Mucosa of stomach (tissue), 1 donor: Measurements from ENCODE around the gene OR51L1.
"Not testable (repeated sequence)": the region's sequence is repeated elsewhere in the genome, so short reads cannot be mapped to it uniquely, and the experiment has no call there.

ENCODE experiments used
- H3K27me3 ChIP-seq: one replicate; pipeline ENCODE4 v1.7.0; 2013; ENCODE audit warnings: mild to moderate bottlenecking, low read length; ENCODE audit not compliant: control insufficient read depth, insufficient read depth
- H3K36me3 ChIP-seq: one replicate; pipeline ENCODE4 v1.7.0; 2013; ENCODE audit warnings: low read length; ENCODE audit not compliant: control insufficient read depth, insufficient read depth
- H3K4me1 ChIP-seq: one replicate; pipeline ENCODE4 v1.7.0; 2013; ENCODE audit warnings: mild to moderate bottlenecking, low read length; ENCODE audit not compliant: control insufficient read depth, insufficient read depth
- H3K4me3 ChIP-seq: one replicate; pipeline ENCODE4 v1.7.0; 2013; ENCODE audit warnings: low read length
- H3K9ac ChIP-seq: one replicate; pipeline ENCODE4 v1.7.0; 2013; ENCODE audit warnings: mild to moderate bottlenecking, low read length, moderate library complexity
- H3K9me3 ChIP-seq: one replicate; pipeline ENCODE4 v1.7.0; 2013; ENCODE audit warnings: mild to moderate bottlenecking, low read length, moderate library complexity; ENCODE audit not compliant: control insufficient read depth
- donor health status: Pancreatic carcinoma.

OR51L1 gene

GRCh38 chr11:4994551-4994950, at the start of gene OR51L1:
Gene OR51L1, plus strand, starts transcription at chr11:4994851. Its CDS starts 4,132 bp downstream, at chr11:4998983.
- Histone ChIP-seq H3K4me1 (no peaks in the 10 kb centered on the region), H3K27me3 (no peaks in the 10 kb centered on the region), H3K4me3 (no peak within 1 kb of the TSS), H3K36me3 (no peaks in the 10 kb centered on the region), H3K9ac (no peak within 1 kb of the TSS), H3K9me3 (no peaks in the 10 kb centered on the region)

- no peak within 1 kb of the TSS for H3K4me3 ChIP-seq
- no peaks in the 10 kb centered on the region for H3K36me3 ChIP-seq
- no peaks in the 10 kb centered on the region for H3K9me3 ChIP-seq
- H3K4me1 ChIP-seq: no peaks in the 10 kb centered on the region
- H3K27me3 ChIP-seq: no peaks in the 10 kb centered on the region
- H3K9ac ChIP-seq: no peak within 1 kb of the TSS
These were observed 47.1 kb upstream of the OR51L1 start, which contains the start of gene OR51A4 for GRCh38 chr11:4947505-4947904. Gene OR51A4, minus strand, starts transcription at chr11:4947605. Its CDS starts 505 bp downstream, at chr11:4947100.

- not testable (repeated sequence) for H3K27me3 ChIP-seq, H3K4me1 ChIP-seq, H3K9me3 ChIP-seq, H3K9ac ChIP-seq, H3K4me3 ChIP-seq, H3K36me3 ChIP-seq
These were observed 39.0 kb upstream of the OR51L1 start, which contains the start of gene OR51A2 for GRCh38 chr11:4955613-4956012. Gene OR51A2, minus strand, starts transcription at chr11:4955713. Its CDS starts 0 bp downstream, at chr11:4955713.

- Histone ChIP-seq H3K4me3 (no peak overlapping the region), H3K4me1 (no peaks in the 10 kb centered on the region), H3K9me3 (no peaks in the 10 kb centered on the region), H3K9ac (no peak overlapping the region), H3K27me3 (no peaks in the 10 kb centered on the region), H3K36me3 (no peaks in the 10 kb centered on the region)
These were observed 37.3 kb upstream of the OR51L1 start for GRCh38 chr11:4957396-4957795.

- Histone ChIP-seq H3K4me1 (no peaks in the 10 kb centered on the region), H3K9me3 (no peaks in the 10 kb centered on the region)
These were observed 33.8 kb upstream of the OR51L1 start for GRCh38 chr11:4960877-4961276.

GRCh38 chr11:4962816-4963215, 31.8 kb upstream of the OR51L1 start:
- H3K4me3 ChIP-seq: no peak overlapping the region
- H3K4me1 ChIP-seq: no peaks in the 10 kb centered on the region
- no peak overlapping the region for H3K9ac ChIP-seq
- H3K9me3 ChIP-seq: no peaks in the 10 kb centered on the region
- no peaks in the 10 kb centered on the region for H3K36me3 ChIP-seq
- no peaks in the 10 kb centered on the region for H3K27me3 ChIP-seq

More at GRCh38 chr11:4960877-4961276, 33.8 kb upstream of the OR51L1 start:
- no peaks in the 10 kb centered on the region for H3K36me3 ChIP-seq
- no peak overlapping the region for H3K9ac ChIP-seq
- H3K4me3 ChIP-seq: no peak overlapping the region
- no peaks in the 10 kb centered on the region for H3K27me3 ChIP-seq

- H3K27me3 ChIP-seq: no peaks in the 10 kb centered on the region
- no peak overlapping the region for H3K4me3 ChIP-seq
These were observed 19.2 kb upstream of the OR51L1 start for GRCh38 chr11:4975436-4975835.

GRCh38 chr11:4979036-4979435, 15.6 kb upstream of the OR51L1 start:
- Histone ChIP-seq H3K4me1 (no peaks in the 10 kb centered on the region), H3K27me3 (no peaks in the 10 kb centered on the region), H3K9me3 (no peaks in the 10 kb centered on the region), H3K9ac (no peak overlapping the region), H3K36me3 (no peaks in the 10 kb centered on the region), H3K4me3 (no peak overlapping the region)

More at GRCh38 chr11:4975436-4975835, 19.2 kb upstream of the OR51L1 start:
- H3K9ac ChIP-seq: no peak overlapping the region
- no peaks in the 10 kb centered on the region for H3K4me1 ChIP-seq
- H3K9me3 ChIP-seq: no peaks in the 10 kb centered on the region
- H3K36me3 ChIP-seq: no peaks in the 10 kb centered on the region

- Histone ChIP-seq H3K36me3 (no peaks in the 10 kb centered on the region), H3K9ac (no peak overlapping the region), H3K27me3 (no peaks in the 10 kb centered on the region), H3K4me1 (no peaks in the 10 kb centered on the region), H3K4me3 (no peak overlapping the region), H3K9me3 (no peaks in the 10 kb centered on the region)
These were observed 12.0 kb upstream of the OR51L1 start for GRCh38 chr11:4982678-4983077.

GRCh38 chr11:4983841-4984240, 10.8 kb upstream of the OR51L1 start:
- Histone ChIP-seq H3K4me1 (no peaks in the 10 kb centered on the region), H3K9me3 (no peaks in the 10 kb centered on the region)

GRCh38 chr11:4991060-4991459, 3.6 kb upstream of the OR51L1 start:
- no peaks in the 10 kb centered on the region for H3K36me3 ChIP-seq
- no peaks in the 10 kb centered on the region for H3K27me3 ChIP-seq
- no peak overlapping the region for H3K9ac ChIP-seq
- H3K9me3 ChIP-seq: no peaks in the 10 kb centered on the region
- H3K4me1 ChIP-seq: no peaks in the 10 kb centered on the region
- no peak overlapping the region for H3K4me3 ChIP-seq

More at GRCh38 chr11:4983841-4984240, 10.8 kb upstream of the OR51L1 start:
- no peak overlapping the region for H3K4me3 ChIP-seq
- no peaks in the 10 kb centered on the region for H3K36me3 ChIP-seq
- no peak overlapping the region for H3K9ac ChIP-seq
- no peaks in the 10 kb centered on the region for H3K27me3 ChIP-seq

GRCh38 chr11:5004424-5005274, 10.0 kb downstream of the OR51L1 start:
- H3K9ac ChIP-seq: no peak overlapping the region
- no peaks in the 10 kb centered on the region for H3K9me3 ChIP-seq
- no peaks in the 10 kb centered on the region for H3K36me3 ChIP-seq
- H3K4me1 ChIP-seq: no peaks in the 10 kb centered on the region
- no peak overlapping the region for H3K4me3 ChIP-seq
- H3K27me3 ChIP-seq: no peaks in the 10 kb centered on the region
